HG03025 (cell line): ENCODE data around the gene HOOK1.
A peak's percentile ranks its signal among the peaks of the same experiment; 100 is the strongest.

Experiments used
- ATAC-seq: cut with Tn5 transposase; IDR thresholded peaks from one replicate; pipeline ENCODE4 v1.9.1; 2021; ENCODE audit warnings: mild to moderate bottlenecking, moderate library complexity; ENCODE audit not compliant: unreplicated experiment, low FRiP score

HOOK1 gene

DNA sequence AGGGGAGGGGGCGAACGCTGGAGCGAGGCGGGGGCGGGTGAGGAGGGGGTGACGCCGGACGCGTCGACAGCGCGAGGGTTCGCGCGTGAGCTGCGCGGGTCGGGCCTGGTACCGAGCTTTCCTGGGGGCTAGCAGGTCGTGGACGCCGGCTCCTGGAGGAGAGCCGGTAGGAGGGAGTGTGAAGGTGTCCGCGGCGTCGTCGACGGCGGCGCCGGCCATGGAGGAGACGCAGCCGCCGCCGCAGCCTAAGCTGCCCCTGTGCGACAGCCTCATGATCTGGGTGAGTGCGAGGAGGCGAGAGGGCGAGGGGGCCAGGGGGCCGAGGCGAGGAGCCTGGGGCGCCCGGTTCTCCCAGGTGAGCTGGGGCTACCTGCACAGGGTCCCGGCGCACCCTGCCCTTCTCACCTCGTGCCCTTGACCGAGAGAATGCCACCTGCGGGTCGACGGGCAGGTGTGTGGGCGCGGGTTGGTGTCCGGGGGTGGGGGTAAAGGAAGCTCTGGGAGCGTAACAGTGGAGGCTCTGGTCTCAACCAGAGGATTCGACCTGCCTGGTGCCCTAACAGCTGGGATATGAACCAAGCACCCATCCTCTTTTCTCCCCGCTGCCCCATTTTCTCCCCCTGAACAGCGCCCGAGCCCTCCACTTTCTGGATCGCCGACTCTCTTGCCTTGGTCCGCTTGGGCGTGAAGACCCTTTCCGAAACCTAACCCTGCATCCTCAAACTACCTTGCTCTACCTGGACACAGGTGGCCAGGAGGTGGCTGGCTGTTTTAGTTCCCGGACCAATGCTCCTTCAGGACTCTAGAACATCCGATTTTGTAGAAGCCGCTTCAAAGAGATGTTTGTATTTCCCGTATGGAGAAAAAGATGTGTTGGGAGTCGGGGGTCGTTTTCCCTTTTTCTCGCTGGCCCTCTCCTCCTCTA lies at the start of gene HOOK1:
Gene HOOK1, plus strand, starts transcription at position 49 of the 925 bp plus-strand sequence. Its CDS starts 169 bp downstream, at position 218.
- peak; percentile 35 for ATAC-seq

GRCh38 chr1:59765011-59765730 lies 49.6 kb upstream of the HOOK1 start:
- ATAC-seq: no peak

GRCh38 chr1:59766227-59766855 lies 48.4 kb upstream of the HOOK1 start:
- no peak for ATAC-seq

DNA sequence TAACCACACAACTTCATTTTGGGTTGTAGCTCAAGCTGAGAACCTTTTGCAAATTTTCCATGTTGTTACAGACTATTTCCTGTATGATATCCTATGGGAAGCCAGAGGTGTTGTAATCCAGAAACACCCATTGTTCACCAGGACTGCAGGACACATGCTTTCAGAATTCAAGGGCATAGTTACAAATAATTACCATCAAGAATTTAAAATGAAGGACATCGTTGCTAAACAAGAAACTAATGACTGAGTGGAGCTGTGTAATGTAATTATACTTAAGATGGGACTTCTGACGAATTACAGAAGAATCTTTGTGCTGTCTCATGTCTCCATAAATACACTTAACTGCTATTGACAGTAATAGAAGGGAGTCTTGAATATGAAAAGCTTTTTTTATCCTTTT lies 47.6 kb upstream of the HOOK1 start:
- ATAC-seq: no peak

DNA sequence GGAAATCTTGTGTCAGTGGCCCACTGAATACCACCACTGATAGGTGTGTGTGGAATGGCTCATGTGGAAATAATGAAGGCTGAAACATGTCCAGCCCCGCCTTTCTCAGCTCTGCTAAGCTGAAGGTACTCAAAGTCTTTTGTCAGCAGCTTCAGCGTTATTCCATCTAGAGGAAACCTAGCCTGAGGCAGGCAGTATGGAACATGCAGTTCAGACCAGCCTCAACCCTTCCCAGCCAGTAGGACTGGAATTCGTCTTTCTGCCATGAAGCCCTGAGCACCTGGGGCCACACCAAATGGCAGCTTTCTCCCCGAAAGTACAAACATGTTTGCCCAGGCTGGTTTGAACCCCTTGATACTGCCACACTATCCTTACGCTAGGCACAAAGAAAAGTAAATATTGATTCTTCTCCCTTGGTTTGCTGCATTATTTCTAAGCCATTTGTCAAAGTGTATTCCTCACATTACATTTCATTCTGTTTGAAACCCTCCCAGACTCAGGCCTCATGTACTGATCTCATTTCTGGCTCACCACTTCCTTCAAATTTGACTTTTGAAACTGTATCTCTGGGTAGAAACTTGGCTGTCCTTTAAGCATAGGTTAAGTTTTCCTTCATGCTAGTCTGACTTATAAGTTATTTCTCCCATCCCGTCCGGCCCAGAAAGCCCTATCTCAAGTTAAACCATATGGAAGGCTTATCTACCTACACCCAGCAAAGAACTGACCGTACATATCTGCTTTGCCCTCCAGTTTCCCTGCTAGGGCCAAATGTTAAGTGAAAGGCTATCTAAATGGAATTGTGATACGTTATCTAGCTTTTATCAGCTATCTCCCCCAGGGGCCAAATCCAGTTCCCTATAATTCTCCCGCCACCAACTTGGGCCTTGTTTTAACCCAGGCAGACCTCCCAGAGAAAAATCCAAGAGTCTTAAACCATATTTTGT lies 45.7 kb upstream of the HOOK1 start:
- no peak for ATAC-seq

- no peak for ATAC-seq
Measured at GRCh38 chr1:59769736-59770095, 45.0 kb upstream of the HOOK1 start.

- ATAC-seq: no peak
Measured at GRCh38 chr1:59771361-59771760, 43.4 kb upstream of the HOOK1 start.

- ATAC-seq: no peak
Measured at GRCh38 chr1:59775480-59775879, 39.3 kb upstream of the HOOK1 start.

DNA sequence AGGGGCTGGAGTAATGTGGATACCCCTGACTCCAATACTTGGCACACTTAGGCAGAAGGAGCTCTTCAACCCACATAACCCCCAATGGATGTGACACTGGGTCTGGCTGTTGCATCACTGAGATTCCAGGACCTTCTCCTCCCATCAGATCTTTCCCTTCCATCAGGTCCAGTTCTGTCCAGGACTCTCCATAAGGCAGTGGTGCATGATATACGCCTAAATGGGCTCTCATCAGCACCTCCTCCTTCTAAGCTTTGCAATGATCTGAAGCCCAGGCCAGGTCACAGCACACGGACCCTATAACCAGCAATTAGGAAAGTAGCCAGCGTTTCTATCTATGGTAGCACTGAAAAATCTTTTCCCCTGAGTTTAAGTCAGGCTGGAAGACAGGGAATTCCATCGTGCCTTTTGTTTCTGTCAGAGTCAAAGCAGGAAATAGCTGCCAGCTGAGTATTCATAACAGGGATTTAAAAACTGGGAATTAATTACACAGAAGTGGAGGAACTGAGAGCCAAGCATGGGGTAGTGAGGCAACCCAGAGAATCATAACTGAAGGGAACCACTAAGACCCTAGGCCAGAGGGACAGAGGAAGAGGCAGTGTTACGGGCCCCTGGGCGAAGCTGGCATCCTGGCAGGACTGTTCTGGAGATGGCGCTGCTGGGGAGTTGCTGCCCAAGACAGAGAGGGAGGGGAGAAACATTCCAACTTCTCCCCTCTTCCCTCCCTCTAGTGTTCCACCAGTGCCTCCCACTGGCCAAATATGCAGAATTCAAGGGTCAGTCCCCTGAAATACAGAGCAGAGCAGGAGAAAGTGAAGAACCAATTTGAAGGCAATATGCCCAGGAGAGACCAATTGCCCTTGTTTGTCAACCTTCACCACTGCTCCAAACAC lies 37.5 kb upstream of the HOOK1 start:
- no peak for ATAC-seq

DNA sequence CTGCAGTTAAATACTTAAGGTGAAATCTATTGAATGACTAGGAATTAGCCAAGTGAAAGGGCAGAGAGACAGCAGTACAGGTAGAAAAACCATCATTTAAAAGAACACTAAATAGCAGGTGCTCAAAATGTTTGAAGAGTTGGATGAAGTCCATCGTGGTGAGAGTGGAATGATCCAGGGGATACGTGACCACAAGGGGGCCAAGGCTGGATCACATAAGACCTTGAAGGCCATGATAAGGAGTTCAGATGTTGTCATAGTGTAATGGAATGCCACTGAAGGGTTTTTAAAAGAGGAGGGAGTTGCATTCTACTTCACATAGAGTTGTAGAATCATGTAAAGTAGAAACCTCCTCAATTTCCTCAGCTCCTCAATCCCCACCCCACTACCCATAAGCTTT lies 34.8 kb upstream of the HOOK1 start:
- ATAC-seq: no peak

DNA sequence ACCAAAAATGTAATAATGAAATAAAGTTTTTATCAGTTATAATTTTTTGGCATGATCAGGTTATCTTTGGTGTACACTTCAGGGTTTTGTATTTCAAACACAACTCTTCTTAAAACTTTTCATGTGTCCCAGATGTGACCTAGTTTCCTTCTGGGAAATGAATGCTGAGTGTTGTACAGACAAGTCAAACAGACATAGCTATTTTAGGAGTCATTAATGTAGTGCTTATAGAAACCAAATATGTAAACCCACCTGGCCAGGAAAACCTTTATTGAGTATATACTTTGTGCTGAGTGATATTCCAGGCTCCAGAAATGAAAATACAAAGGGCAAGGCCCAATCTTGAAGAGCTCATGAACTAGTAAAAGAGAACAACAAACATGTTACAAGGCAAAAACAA lies 25.9 kb upstream of the HOOK1 start:
- no peak for ATAC-seq

- ATAC-seq: no peak
Measured at GRCh38 chr1:59798600-59798999, 16.1 kb upstream of the HOOK1 start.

GRCh38 chr1:59803458-59804038 lies 11.2 kb upstream of the HOOK1 start:
- ATAC-seq: no peak

GRCh38 chr1:59804301-59804700 lies 10.4 kb upstream of the HOOK1 start:
- no peak for ATAC-seq

GRCh38 chr1:59805554-59805953 lies 9.2 kb upstream of the HOOK1 start:
- ATAC-seq: no peak

DNA sequence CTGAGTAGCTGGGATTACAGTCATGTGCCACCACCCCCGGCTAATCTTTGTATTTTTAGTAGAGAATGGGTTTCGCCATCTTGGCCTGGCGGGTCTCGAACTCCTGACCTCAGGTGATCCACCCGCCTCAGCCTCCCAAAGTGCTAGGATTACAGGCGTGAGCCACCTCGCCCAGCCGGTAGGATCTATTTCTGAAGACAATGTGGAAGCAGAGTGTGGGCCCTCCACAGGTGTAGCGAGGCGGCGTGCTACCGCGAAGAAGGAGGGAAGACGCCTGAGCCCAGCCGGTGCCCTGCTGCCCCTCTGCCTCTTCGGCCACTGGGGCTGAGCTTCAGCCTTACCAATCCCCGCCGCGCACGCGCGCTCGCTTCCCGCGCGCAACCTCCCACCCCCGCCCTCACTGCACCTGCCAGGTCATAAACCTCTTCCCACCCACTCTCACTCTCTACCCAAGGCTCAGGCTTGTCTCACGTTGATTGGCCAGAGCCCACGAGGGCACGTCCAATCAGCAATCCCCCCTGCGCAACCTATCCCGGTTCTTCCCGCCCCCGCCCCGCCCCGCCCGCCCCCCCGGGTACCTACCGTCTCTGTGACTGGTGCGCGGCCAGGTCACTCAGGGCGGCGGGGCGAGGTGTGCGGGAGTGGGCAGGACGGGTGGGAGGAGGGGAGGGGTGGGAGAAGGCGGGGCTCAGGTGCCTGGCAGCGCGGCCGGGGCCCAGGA lies 409 bp upstream of the HOOK1 start:
- ATAC-seq: peak; percentile 95

DNA sequence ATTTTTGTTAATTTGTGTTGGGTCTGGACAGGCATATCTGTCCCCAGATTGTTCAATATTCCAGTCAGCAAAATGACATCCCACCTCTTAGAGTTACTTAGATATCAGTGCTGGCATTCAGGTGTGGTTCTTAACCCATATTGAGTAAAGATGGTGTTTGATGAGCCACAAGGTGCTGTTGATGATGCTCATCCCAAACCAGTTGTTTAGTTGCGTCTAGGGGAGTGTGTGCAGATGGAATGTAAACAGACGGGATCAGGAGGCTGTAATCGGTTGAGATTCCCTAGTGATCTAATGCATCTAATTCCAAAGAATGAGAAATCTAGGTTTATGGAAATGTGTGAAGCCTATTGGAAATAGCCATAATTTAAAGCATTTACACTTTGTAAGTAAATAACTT lies 1.1 kb downstream of the HOOK1 start:
- ATAC-seq: no peak

DNA sequence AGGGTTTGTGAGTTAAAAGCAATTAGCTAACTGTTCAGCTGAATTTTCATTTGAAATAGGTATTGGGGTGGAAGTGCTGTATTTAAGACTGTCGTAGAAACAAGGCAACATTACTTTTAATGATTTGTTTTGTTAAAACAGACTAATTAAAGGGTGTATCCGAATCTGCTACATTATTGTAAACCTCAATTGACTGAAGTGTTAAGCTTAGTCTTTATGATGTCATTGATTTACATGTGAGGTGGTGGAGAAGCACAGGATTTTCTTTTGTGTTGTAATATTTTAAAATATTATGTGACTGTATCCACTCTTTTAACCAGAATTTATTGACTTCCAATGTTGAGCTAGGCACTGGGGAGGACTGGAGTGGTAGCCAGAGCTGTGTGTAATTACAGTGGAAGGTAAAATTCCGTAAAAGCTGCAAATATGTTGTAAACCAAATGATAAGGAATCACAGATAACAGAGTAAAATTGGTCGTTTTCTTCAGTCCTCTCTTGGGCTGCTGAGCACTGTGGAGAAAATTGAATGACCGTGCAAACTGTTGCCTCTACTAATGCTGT lies 1.6 kb downstream of the HOOK1 start:
- ATAC-seq: no peak
